NCI-H345 (cell line): ENCODE results near the gene IMMP2L.

Source experiments
- DNase-seq: peaks from one replicate; lab custom pipeline; 2025; lab: John Stamatoyannopoulos, UW

IMMP2L gene

GRCh38 chr7:110867771-110868170 lies 694.5 kb downstream of the IMMP2L start:
- DNase-seq, result no peak

- no peak for DNase-seq
Observed at GRCh38 chr7:110863258-110863657, 699.0 kb downstream of the IMMP2L start.

- no peak for DNase-seq
Observed at GRCh38 chr7:110861163-110861562, 701.1 kb downstream of the IMMP2L start.

GRCh38 chr7:110857106-110857505 lies 705.2 kb downstream of the IMMP2L start:
- no peak for DNase-seq

GRCh38 chr7:110856704-110857103 lies 705.6 kb downstream of the IMMP2L start:
- no peak for DNase-seq

- no peak for DNase-seq
Observed at GRCh38 chr7:110854651-110855050, 707.6 kb downstream of the IMMP2L start.

GRCh38 chr7:110854166-110854565 lies 708.1 kb downstream of the IMMP2L start:
- DNase-seq, result no peak

- no peak for DNase-seq
Observed at GRCh38 chr7:110853263-110853662, 709.0 kb downstream of the IMMP2L start.

- no peak for DNase-seq
Observed at GRCh38 chr7:110852156-110852940, 709.9 kb downstream of the IMMP2L start.

- DNase-seq, result no peak
Observed at GRCh38 chr7:110850224-110850623, 712.1 kb downstream of the IMMP2L start.

- no peak for DNase-seq
Observed at GRCh38 chr7:110842796-110843195, 719.5 kb downstream of the IMMP2L start.

GRCh38 chr7:110841840-110842545 lies 720.3 kb downstream of the IMMP2L start:
- no peak for DNase-seq

GRCh38 chr7:110839866-110840265 lies 722.4 kb downstream of the IMMP2L start:
- DNase-seq, result peak; percentile 92

GRCh38 chr7:110835849-110836248 lies 726.4 kb downstream of the IMMP2L start:
- DNase-seq, result no peak

GRCh38 chr7:110835218-110835617 lies 727.1 kb downstream of the IMMP2L start:
- peak; percentile 64 for DNase-seq

- DNase-seq, result no peak
Observed at GRCh38 chr7:110831419-110831818, 730.9 kb downstream of the IMMP2L start.

GRCh38 chr7:110830778-110831177 lies 731.5 kb downstream of the IMMP2L start:
- no peak for DNase-seq

GRCh38 chr7:110827936-110828335 lies 734.4 kb downstream of the IMMP2L start:
- no peak for DNase-seq

- no peak for DNase-seq
Observed at GRCh38 chr7:110827287-110827855, 734.9 kb downstream of the IMMP2L start.

- no peak for DNase-seq
Observed at GRCh38 chr7:110813986-110814385, 748.3 kb downstream of the IMMP2L start.

- DNase-seq, result no peak
Observed at GRCh38 chr7:110809832-110810231, 752.5 kb downstream of the IMMP2L start.

- DNase-seq, result no peak
Observed at GRCh38 chr7:110808361-110808760, 753.9 kb downstream of the IMMP2L start.

- no peak for DNase-seq
Observed at GRCh38 chr7:110804501-110804900, 757.8 kb downstream of the IMMP2L start.
